K562 (cell line): ENCODE measurements around the gene CDK5R1. TPM values are rescaled to one million over a fixed set of nuclear protein-coding genes. Genes with fewer than 3 reads are reported as not detected.

Experiments
- ATAC-seq: fragments of 200-7000 bp; cut with Tn5 transposase; 3 replicates; pipeline ENCODE4 v1.9.1; 2020; ENCODE audit warnings: moderate library complexity
- BruUV-seq: library from RNA; stranded (reverse); fragments of 400-500 nt; replicated peaks from 2 replicates; lab custom pipeline; 2021; lab: Mats Ljungman, UMichigan
- CTCF ChIA-PET: fragments of 300-600 bp; formaldehyde crosslinking; extraction: SDS; loops from one replicate; lab custom pipeline; 2021; ENCODE audit warnings: low intra/inter-chr PET ratio; lab: Yijun Ruan, JAX
- POLR2A ChIA-PET: fragments of 300-600, 350-650 bp; sonication (Branson Sonifier 250); formaldehyde crosslinking; extraction: SDS; loops from one replicate; lab custom pipeline; 2021; ENCODE audit warnings: antibody characterized with exemption, inconsistent platforms; lab: Yijun Ruan, JAX
- DNase-seq, 4 experiments: peaks; one replicate each; pipeline versions ENCODE4 v3.0.0 to v3.0.0-alpha.2; 2011 to 2018; ENCODE audit warnings: low spot score in 3 of 4, mixed read lengths in 3 of 4; ENCODE audit errors: extremely low read depth in 1 of 4
- FAIRE-seq: peaks from 2 replicates; lab custom pipeline; 2011; peaks lifted over from hg19 to GRCh38; lab: Jason Lieb, UNC
- H2AFZ ChIP-seq: 2 replicates; pipeline ENCODE4 v1.6.0; 2011; ENCODE audit warnings: low read depth, low read length, control low read depth, inconsistent platforms
- H3K27ac ChIP-seq: fragments of 200-600 bp; 3 replicates; pipeline ENCODE4 v1.8.0; 2011; ENCODE audit warnings: low read depth, mild to moderate bottlenecking, control low read depth, inconsistent platforms, low read length, moderate library complexity, mixed read lengths; ENCODE audit errors: extremely low read depth
- H3K27me3 ChIP-seq, 2 experiments: fragments of 300-600 bp in 1 of 2; 2 replicates in 1 of 2; 3 replicates in 1 of 2; pipeline versions ENCODE4 v1.6.0 to v1.8.0; 2011; ENCODE audit warnings: inconsistent platforms in 2 of 2, low read length in 2 of 2, mild to moderate bottlenecking in 1 of 2, mixed read lengths in 1 of 2, moderate library complexity in 1 of 2; ENCODE audit not compliant: control insufficient read depth in 2 of 2, insufficient read depth in 2 of 2
- H3K36me3 ChIP-seq: fragments of 300-600 bp; 3 replicates; pipeline ENCODE4 v1.8.0; 2011; ENCODE audit warnings: mild to moderate bottlenecking, low read length, inconsistent platforms; ENCODE audit not compliant: control insufficient read depth, insufficient read depth
- H3K4me1 ChIP-seq, 2 experiments: fragments of 200-600 bp in 1 of 2; replicated peaks in 1 of 2; 2 replicates in 1 of 2; 3 replicates in 1 of 2; pipeline versions ENCODE4 v1.5.1 to v1.8.0; 2011; ENCODE audit warnings: inconsistent platforms in 2 of 2, low read length in 2 of 2, mild to moderate bottlenecking in 1 of 2, mixed read lengths in 1 of 2, moderate library complexity in 1 of 2; ENCODE audit not compliant: control insufficient read depth in 2 of 2, insufficient read depth in 2 of 2
- H3K4me2 ChIP-seq: 2 replicates; pipeline ENCODE4 v1.6.1; 2011; ENCODE audit warnings: low read length, control low read depth, inconsistent platforms, mixed read lengths; ENCODE audit not compliant: insufficient read depth
- H3K4me3 ChIP-seq: fragments of 200-600 bp; sonication (generic), shearing (Covaris generic); 2 replicates; pipeline ENCODE4 v1.5.1; 2016; ENCODE audit warnings: control low read depth, inconsistent platforms
- H3K79me2 ChIP-seq: fragments of 200-600 bp; 3 replicates; pipeline ENCODE4 v1.8.0; 2011; ENCODE audit warnings: low read length, inconsistent platforms; ENCODE audit not compliant: control insufficient read depth, insufficient read depth
- H3K9ac ChIP-seq, 2 experiments: 2 replicates each; pipeline versions ENCODE4 v1.6.0 to v1.6.1; 2011; ENCODE audit warnings: low read depth in 2 of 2, low read length in 2 of 2, control low read depth in 1 of 2, inconsistent platforms in 1 of 2, mild to moderate bottlenecking in 1 of 2, mixed read lengths in 1 of 2; ENCODE audit not compliant: insufficient read depth in 1 of 2
- H3K9me1 ChIP-seq: one replicate; pipeline ENCODE4 v1.6.0; 2011; ENCODE audit warnings: inconsistent platforms, mild to moderate bottlenecking, low read length, moderate library complexity; ENCODE audit not compliant: control insufficient read depth, insufficient read depth
- H3K9me3 ChIP-seq: replicated peaks from 2 replicates; pipeline ENCODE4 v1.5.1; 2011; ENCODE audit warnings: low read depth, low read length, inconsistent platforms; ENCODE audit not compliant: control insufficient read depth, insufficient read depth
- H4K20me1 ChIP-seq: replicated peaks from 2 replicates; pipeline ENCODE4 v1.6.1; 2011; ENCODE audit warnings: low read length, inconsistent platforms, mixed read lengths; ENCODE audit not compliant: control insufficient read depth, insufficient read depth
- DACH1 ChIP-seq: fragments of 450-650 bp; IDR thresholded peaks from 2 replicates; pipeline ENCODE4 v1.6.1; 2018; ENCODE audit not compliant: partially characterized antibody
- ELF2 ChIP-seq: fragments of 250-450 bp; sonication (Bioruptor Pico); IDR thresholded peaks from 2 replicates; pipeline ENCODE4 v1.5.0; 2021; ENCODE audit warnings: mild to moderate bottlenecking
- POLR2G ChIP-seq: fragments of 200-400 bp; formaldehyde crosslinking; IDR thresholded peaks from 2 replicates; pipeline ENCODE4 v1.6.1; 2017; ENCODE audit warnings: low read depth, mild to moderate bottlenecking, antibody characterized with exemption, low read length, moderate library complexity
- RBM22 ChIP-seq: fragments of 200-400 bp; formaldehyde crosslinking; IDR thresholded peaks from 2 replicates; pipeline ENCODE4 v1.6.1; 2018; ENCODE audit warnings: low read length, low read depth; ENCODE audit not compliant: poor library complexity, severe bottlenecking
- WGBS: fragments of 100-300 bp; shearing (Covaris generic); methylation state at CpG from one replicate; pipeline ENCODE4 v1.1.6; 2016; ENCODE audit warnings: low coverage, mixed read lengths; ENCODE audit not compliant: insufficient coverage; ENCODE audit errors: missing lambda C conversion rate; 5-methylcytosine and 5-hydroxymethylcytosine counted together
- in situ Hi-C: fragments of 300-500 bp; cut with MboI; formaldehyde crosslinking; loops from 4 replicates; pipeline ENCODE4 v1.15.0; 2018; ENCODE audit warnings: inconsistent platforms, mixed read lengths
- intact Hi-C: fragments of 100-400 bp; cut with micrococcal nuclease; formaldehyde crosslinking; loops from 2 replicates; pipeline ENCODE4 v1.14.2; 2022
- polyA plus RNA-seq, 8 experiments: library from polyadenylated mRNA; depleted of rRNA in 4 of 8; stranded (reverse) in 5 of 8; unstranded in 3 of 8; fragments of >200 nt; fragmentation: Nextera tagmentation in 2 of 8; fragmentation: Illumina TruSeq in 1 of 8; extraction: Ambion mirVana in 2 of 8; extraction: Trizol in 1 of 8; gene quantifications; 2 replicates each; pipeline versions ENCODE4 v1.2.1 to v1.2.3, GENCODE V29; 2011 to 2014; ENCODE audit warnings: inconsistent platforms in 1 of 8, missing spikeins in 1 of 8
- total RNA-seq, 7 experiments: library from RNA; depleted of rRNA in 6 of 7; stranded (reverse); fragments of >200 nt in 6 of 7; fragmentation: Illumina TruSeq in 2 of 7; extraction: Trizol in 2 of 7; gene quantifications; 2 replicates each; pipeline versions ENCODE4 v1.2.1 to v1.2.3, GENCODE V29; 2011 to 2021; ENCODE audit warnings: low replicate concordance in 1 of 7
- TF ChIP-seq, protein P1 (sequence below): sonication (generic); formaldehyde crosslinking; IDR thresholded peaks from 2 replicates; pipeline ENCODE4 v1.8.0; 2022; ENCODE audit warnings: mild to moderate bottlenecking, missing genetic modification reagents
- TF ChIP-seq, protein P2 (sequence below): fragments of 250-450 bp; sonication (Bioruptor Pico); IDR thresholded peaks from 2 replicates; pipeline ENCODE4 v1.9.0; 2021; ENCODE audit warnings: mild to moderate bottlenecking

CDK5R1 gene
- total and polyA plus RNA-seq, 9 of the 15 experiments (the other 6 are each of a cell fraction or from before 2014, with no cell fraction given) = 0.10 to 4.8 (median 2.3) TPM

DNA sequence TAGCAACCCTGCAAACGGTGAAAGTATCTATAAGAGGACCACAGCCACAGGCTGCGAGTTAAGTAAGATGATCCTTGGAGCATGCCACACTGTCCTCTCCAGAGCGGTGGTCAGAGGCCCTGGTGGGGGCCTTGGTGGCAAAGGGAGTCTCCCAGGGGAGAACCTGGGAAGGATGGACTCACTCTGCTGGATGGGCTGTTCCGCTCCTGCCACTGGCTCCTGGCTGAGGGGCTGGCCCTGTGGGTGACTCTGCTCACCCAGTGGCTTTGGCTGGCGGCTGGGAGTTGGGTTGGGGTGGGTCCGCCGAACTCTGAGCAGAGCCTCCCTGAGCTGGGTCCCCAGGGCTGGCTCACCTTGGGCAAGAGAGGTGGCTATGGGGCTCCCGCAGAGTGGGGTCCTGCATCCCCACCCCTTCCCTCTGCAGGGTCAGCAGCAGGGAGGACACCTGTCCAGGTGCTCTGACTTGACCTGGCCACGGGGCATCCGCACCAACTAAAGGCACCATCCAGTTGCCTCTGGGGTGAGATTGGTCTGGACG is 7.3 kb downstream of the CDK5R1 start:
- Histone ChIP-seq H4K20me1 (0 out of 2 replicates have a peak, but pooled peaks cover 6% of the 10 kb centered on the region), H3K27ac (no peak overlapping the region), H3K4me1 (peaks cover 7 to 25% of the 10 kb centered on the region in 2 experiments; a peak in 4 of 5 replicates), H3K9ac (no peak overlapping the region), H3K36me3 (peaks cover 21% of the 10 kb centered on the region; the same call in 2 of the 3 replicates), H2AFZ (no peak overlapping the region), H3K9me3 (no peaks in the 10 kb centered on the region), H3K9me1 (no peaks in the 10 kb centered on the region), H3K27me3 (no peaks in the 10 kb centered on the region), H3K4me3 (no peak overlapping the region), H3K79me2 (peaks cover under 1% of the 10 kb centered on the region; the same call in 1 of the 3 replicates), H3K4me2 (no peak overlapping the region)
- ATAC-seq = no peak
- BruUV-seq = no TSS peak
- DNase-seq = no peak
- in situ Hi-C loops (no loop called here), intact Hi-C loops (no loop called here)
- ChIA-PET POLR2A (no interaction called here), CTCF (no interaction called here)
- 72% methylated on average over 10 of the region's 11 CpGs for WGBS
- TF ChIP-seq POLR2G (peak; percentile 15; the same call in 1 of the 2 replicates), DACH1 (no peak)
- FAIRE-seq = no peak

DNA sequence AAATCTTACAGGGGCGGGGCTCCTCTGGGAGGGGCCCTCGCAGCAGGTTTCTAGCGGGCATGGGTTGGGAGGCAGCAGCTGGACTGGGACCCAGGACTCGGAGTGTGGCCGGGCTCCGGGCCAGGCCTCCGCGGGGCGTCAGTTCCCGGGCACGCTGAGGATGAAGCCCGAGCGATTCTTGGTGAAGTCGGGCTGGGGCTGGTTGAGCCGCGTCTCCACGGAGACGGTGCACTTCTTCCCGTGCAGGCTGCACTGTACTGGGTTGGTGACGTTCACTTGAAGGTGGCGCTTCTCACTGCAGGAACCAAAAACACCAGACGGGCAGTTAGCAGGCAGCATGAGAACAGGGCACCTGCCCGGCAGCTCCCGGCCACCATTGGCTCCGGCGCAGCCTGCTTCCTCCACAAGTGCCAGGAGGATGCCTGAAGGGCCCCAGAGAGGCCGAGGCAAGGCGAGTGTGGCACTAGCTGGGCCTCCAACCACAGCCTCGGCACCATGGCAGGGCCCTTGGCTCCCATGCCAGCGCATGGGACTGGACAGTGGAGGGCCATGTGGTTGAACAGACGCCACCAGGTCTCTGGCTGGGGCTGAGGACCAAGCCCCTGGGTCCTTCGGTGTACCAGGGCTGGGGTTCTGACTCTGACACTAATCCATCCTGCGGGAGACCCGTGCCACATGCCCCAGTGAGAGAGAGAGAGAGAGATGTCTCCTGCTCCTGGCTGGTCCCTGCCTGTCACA is 8.0 kb downstream of the CDK5R1 start:
- TF ChIP-seq ELF2 (CRISPR knock-in tag) = no peak
- TF ChIP-seq, protein P1, sequence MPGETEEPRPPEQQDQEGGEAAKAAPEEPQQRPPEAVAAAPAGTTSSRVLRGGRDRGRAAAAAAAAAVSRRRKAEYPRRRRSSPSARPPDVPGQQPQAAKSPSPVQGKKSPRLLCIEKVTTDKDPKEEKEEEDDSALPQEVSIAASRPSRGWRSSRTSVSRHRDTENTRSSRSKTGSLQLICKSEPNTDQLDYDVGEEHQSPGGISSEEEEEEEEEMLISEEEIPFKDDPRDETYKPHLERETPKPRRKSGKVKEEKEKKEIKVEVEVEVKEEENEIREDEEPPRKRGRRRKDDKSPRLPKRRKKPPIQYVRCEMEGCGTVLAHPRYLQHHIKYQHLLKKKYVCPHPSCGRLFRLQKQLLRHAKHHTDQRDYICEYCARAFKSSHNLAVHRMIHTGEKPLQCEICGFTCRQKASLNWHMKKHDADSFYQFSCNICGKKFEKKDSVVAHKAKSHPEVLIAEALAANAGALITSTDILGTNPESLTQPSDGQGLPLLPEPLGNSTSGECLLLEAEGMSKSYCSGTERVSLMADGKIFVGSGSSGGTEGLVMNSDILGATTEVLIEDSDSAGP = no peak
- TF ChIP-seq, protein P2, sequence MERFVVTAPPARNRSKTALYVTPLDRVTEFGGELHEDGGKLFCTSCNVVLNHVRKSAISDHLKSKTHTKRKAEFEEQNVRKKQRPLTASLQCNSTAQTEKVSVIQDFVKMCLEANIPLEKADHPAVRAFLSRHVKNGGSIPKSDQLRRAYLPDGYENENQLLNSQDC (CRISPR knock-in tag) = no peak
- TF ChIP-seq POLR2G = peak; percentile 38; the same call in 1 of the 2 replicates
- TF ChIP-seq RBM22 = peak; percentile 37
- Histone ChIP-seq H3K27ac (no peak overlapping the region), H3K4me1 (peaks cover 5 to 20% of the 10 kb centered on the region in 2 experiments; a peak in 4 of 5 replicates), H3K9ac (peak overlapping the region in 1 of 2 experiments; percentile 61; a peak in 1 of 4 replicates), H3K4me2 (no peak overlapping the region), H4K20me1 (0 out of 2 replicates have a peak, but pooled peaks cover 4% of the 10 kb centered on the region), H3K27me3 (no peaks in the 10 kb centered on the region), H3K79me2 (no peaks in the 10 kb centered on the region), H3K4me3 (no peak overlapping the region), H3K9me1 (no peaks in the 10 kb centered on the region), H3K36me3 (peaks cover 14% of the 10 kb centered on the region; the same call in 2 of the 3 replicates), H2AFZ (no peak overlapping the region), H3K9me3 (no peaks in the 10 kb centered on the region)
- ChIA-PET POLR2A (interaction anchor here (1.2 to 1.3 kb wide), 2 partner anchors 8 to 11 kb away, joined by 4 read pairs; partner anchors contain the start of gene CDK5R1), CTCF (no interaction called here)
- in situ Hi-C loops (no loop called here), intact Hi-C loops (no loop called here)
- BruUV-seq = no TSS peak
- DNase-seq (no peak), ATAC-seq (no peak), FAIRE-seq (no peak)
- WGBS = 72% methylated on average over 25 of the region's 34 CpGs
